OCI-LY7 (cell line): Measurements from ENCODE around the gene DNAJC18.

Experiments
- CTCF ChIP-seq: fragments of 200-600 bp; sonication (generic); conservative IDR thresholded peaks from 2 replicates; pipeline ENCODE4 v1.5.1; 2014; ENCODE audit warnings: mild to moderate bottlenecking, antibody characterized with exemption, low read length, moderate library complexity, mixed read lengths
- EZH2phosphoT487 ChIP-seq: fragments of 200-600 bp; sonication (generic); IDR thresholded peaks from 2 replicates; pipeline ENCODE4 v1.6.1; 2018; ENCODE audit warnings: low read depth, borderline replicate concordance, mild to moderate bottlenecking, mixed run types, antibody characterized with exemption, low read length, moderate library complexity, mixed read lengths

- TF ChIP-seq CTCF (no peak), EZH2phosphoT487 (no peak)
These were observed 74.9 kb downstream of the DNAJC18 start for GRCh38 chr5:139364466-139364865.
